ENCODE data around the gene ZDBF2. TPM values are rescaled to one million over a fixed set of nuclear protein-coding genes. Genes with fewer than 3 reads are reported as not detected.
"Not testable (repeated sequence)": the region's sequence is repeated elsewhere in the genome, so short reads cannot be mapped to it uniquely, and the experiment has no call there.

Gene ZDBF2
- total RNA-seq, 1 donor from 2014 or later, result 42.9 TPM

DNA sequence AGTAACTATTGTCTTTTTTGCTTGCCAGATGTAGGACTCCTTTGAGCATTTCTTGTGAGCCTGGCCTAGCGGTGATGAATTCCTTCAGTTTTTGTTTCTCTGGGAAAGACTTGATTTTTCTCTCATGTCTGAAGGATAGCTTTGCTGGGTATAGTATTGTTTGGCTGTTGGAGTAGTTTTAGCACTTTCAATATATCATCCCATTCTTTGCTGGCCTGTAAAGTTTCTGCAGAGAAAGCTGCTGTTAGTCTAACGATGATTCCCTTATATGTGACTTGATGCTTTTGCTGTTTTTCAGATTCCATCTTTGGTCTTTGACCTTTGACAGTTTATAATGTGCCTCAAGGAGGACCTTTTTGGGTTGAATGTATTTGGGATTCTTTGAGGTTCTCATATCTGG is 12.7 kb downstream of the ZDBF2 start:
- TF ChIP-seq CTCF (IDR thresholded peaks at IDR 0.05; ENCODE audit: unreplicated experiment), result no peak
- Mint-ChIP-seq H3K4me1 (ENCODE audit: low read depth) (no peaks in the 10 kb centered on the region), H3K27ac (no peak overlapping the region), H3K36me3 (ENCODE audit: insufficient read depth) (peaks cover 90% of the 10 kb centered on the region), H3K27me3 (no peaks in the 10 kb centered on the region), H3K4me3 (ENCODE audit: low read depth) (no peak overlapping the region), H3K9me3 (ENCODE audit: low read depth) (peaks cover 62% of the 10 kb centered on the region)
- DNase-seq (ENCODE audit: low spot score, unreplicated experiment), result no peak

- Mint-ChIP-seq H3K9me3 (ENCODE audit: low read depth) (peaks cover 53% of the 10 kb centered on the region), H3K36me3 (ENCODE audit: insufficient read depth) (peaks cover 88% of the 10 kb centered on the region), H3K27me3 (no peaks in the 10 kb centered on the region), H3K4me1 (ENCODE audit: low read depth) (no peaks in the 10 kb centered on the region), H3K4me3 (ENCODE audit: low read depth) (no peak overlapping the region), H3K27ac (no peak overlapping the region)
- DNase-seq (ENCODE audit: low spot score, unreplicated experiment), result no peak
- TF ChIP-seq CTCF (IDR thresholded peaks at IDR 0.05; ENCODE audit: unreplicated experiment), result no peak
Measured at GRCh38 chr2:206289391-206289790, 14.9 kb downstream of the ZDBF2 start.

DNA sequence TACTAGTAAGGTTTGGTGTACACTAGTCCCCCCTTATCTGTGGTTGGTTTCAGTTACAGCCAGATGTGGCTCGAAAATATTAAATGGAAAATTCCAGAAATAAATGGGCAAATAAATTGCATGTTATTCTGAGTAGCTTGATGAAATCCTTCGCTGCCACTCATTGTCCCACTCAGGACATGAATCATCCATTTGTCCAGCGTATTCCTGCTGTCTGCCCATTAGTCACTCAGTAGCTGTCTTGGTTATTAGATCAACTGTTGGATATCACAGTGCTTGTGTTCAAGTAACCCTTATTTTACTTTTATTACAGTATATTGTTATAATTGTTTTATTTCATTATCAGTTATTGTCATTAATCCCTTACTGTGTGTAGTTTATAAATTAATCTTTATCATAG is 21.7 kb downstream of the ZDBF2 start:
- TF ChIP-seq CTCF (IDR thresholded peaks at IDR 0.05; ENCODE audit: unreplicated experiment), result no peak
- no peaks in the 10 kb centered on the region for H3K9me3 Mint-ChIP-seq (ENCODE audit: low read depth)
- H3K27me3 Mint-ChIP-seq, result no peaks in the 10 kb centered on the region
- no peak overlapping the region for H3K27ac Mint-ChIP-seq
- no peak for DNase-seq (ENCODE audit: low spot score, unreplicated experiment)
- peaks cover 45% of the 10 kb centered on the region for H3K36me3 Mint-ChIP-seq (ENCODE audit: insufficient read depth)
- no peaks in the 10 kb centered on the region for H3K4me1 Mint-ChIP-seq (ENCODE audit: low read depth)
- no peak overlapping the region for H3K4me3 Mint-ChIP-seq (ENCODE audit: low read depth)

GRCh38 chr2:206299608-206300007 is 25.1 kb downstream of the ZDBF2 start:
- H3K4me3 Mint-ChIP-seq (ENCODE audit: low read depth); DNase-seq (ENCODE audit: low spot score, unreplicated experiment); H3K9me3 Mint-ChIP-seq (ENCODE audit: low read depth); H3K27me3 Mint-ChIP-seq; H3K4me1 Mint-ChIP-seq (ENCODE audit: low read depth); H3K27ac Mint-ChIP-seq: not testable (repeated sequence)
- peaks cover 22% of the 10 kb centered on the region for H3K36me3 Mint-ChIP-seq (ENCODE audit: insufficient read depth)

DNA sequence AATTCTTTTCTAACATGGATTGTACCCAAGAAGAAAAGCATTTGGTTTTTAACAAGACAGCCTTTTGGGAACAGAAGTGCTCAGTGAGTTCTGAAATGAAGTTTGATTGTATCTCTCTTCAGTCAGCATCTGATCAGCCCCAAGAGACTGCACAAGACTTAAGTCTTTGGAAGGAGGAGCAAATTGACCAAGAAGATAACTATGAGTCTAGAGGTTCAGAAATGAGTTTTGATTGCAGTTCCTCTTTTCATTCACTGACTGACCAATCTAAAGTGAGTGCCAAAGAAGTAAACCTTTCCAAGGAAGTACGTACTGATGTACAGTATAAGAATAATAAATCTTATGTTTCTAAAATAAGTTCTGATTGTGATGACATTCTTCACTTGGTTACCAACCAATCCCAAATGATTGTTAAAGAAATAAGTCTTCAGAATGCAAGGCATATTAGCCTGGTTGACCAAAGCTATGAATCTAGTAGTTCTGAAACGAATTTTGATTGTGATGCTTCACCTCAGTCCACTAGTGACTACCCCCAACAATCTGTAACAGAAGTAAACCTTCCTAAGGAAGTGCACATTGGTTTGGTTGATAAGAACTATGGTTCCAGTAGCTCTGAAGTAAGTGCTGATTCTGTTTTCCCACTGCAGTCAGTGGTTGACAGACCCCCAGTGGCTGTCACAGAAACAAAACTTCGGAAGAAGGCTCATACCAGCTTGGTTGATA is 31.2 kb downstream of the ZDBF2 start:
- H3K4me3 Mint-ChIP-seq (ENCODE audit: low read depth), result no peak overlapping the region
- H3K36me3 Mint-ChIP-seq (ENCODE audit: insufficient read depth), result peaks cover 53% of the 10 kb centered on the region

More for the DNA sequence above, 31.2 kb downstream of the ZDBF2 start:
- no peak for DNase-seq (ENCODE audit: low spot score, unreplicated experiment)
- no peak overlapping the region for H3K27ac Mint-ChIP-seq
- H3K27me3 Mint-ChIP-seq, result no peaks in the 10 kb centered on the region
- no peaks in the 10 kb centered on the region for H3K4me1 Mint-ChIP-seq (ENCODE audit: low read depth)
- TF ChIP-seq CTCF (IDR thresholded peaks at IDR 0.05; ENCODE audit: unreplicated experiment), result no peak
- peaks cover 16% of the 10 kb centered on the region for H3K9me3 Mint-ChIP-seq (ENCODE audit: low read depth)
